ENCODE results near the gene SPPL3. TPM values are rescaled to one million over a fixed set of nuclear protein-coding genes. Genes with fewer than 3 reads are reported as not detected.

The SPPL3 gene
- total and polyA plus RNA-seq, 2 donors from 2014 or later, result 23.8 to 51.9 TPM

DNA sequence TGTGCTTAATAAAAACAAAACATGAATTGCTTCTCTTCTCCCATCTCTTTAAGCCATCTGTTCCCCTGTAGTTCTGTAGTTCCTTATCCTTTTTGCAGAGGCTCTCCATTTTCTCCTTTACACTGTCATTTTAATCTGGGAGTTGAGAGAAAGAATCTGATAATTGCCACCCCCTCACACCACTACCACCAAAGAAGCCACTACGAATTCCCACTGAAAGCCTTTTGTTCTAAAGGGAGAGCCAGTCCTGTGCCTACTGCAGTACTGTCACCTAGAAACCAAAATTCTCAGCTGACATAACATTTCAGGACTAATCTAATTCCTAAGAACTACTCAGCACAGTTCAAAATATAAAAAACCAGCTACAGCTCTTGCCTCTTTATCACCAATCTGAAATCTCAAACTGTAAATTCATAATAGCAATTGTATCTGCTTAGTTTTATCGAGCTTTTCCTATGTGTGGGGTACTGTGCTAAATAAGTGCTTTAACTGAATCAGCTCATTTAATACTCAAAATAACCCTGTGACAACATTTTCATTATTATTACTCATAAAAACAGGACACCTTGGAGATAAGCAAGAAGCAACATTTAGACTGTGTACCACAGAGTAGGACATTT is 72.4 kb downstream of the SPPL3 start:
- no peak overlapping the region for H3K27ac ChIP-seq (ENCODE audit: low read depth in 2 of 2, low read length in 2 of 2)
- no peak for FAIRE-seq
- intact Hi-C loops (cut with DNase I), result no loop called here

DNA sequence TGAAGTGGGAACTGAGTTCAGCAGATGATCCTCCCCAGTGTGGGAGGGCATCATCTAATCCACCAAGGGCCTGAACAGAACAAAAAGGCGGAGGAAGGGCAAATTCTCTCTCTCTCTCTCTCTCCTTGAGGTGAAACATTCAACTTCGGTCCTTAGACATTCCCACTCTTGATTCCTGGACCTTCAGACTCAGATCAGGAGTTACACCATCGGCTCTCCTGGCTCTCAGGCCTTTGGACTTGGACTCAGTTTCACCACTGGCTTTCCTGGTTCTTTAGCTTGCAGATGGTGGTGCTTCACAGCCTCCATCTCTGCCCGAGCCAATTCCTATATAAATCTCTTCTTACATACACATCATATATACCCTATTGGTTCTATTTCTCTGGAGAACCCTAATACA is 73.2 kb downstream of the SPPL3 start:
- peaks cover 0 to 13% (median 8%) of the 10 kb centered on the region in 3 donors for H3K4me1 ChIP-seq (ENCODE audit: control insufficient read depth in 2 of 3, insufficient read depth in 2 of 3, low read depth in 1 of 3, low read length in 3 of 3)
- intact Hi-C loops (cut with DNase I), result no loop called here

More for the DNA sequence above, 72.4 kb downstream of the SPPL3 start:
- Histone ChIP-seq H3K9ac (ENCODE audit: low read length in 3 of 3) (no peak overlapping the region), H3K9me3 (ENCODE audit: control insufficient read depth in 2 of 3, insufficient read depth in 1 of 3, low read length in 3 of 3) (no peaks in the 10 kb centered on the region), H3K27me3 (ENCODE audit: control insufficient read depth, insufficient read depth, low read length) (no peaks in the 10 kb centered on the region), H3K4me3 (ENCODE audit: low read length in 3 of 3) (no peak overlapping the region), H3K4me1 (ENCODE audit: control insufficient read depth in 2 of 3, insufficient read depth in 2 of 3, low read depth in 1 of 3, low read length in 3 of 3) (peaks cover 0 to 13% (median 11%) of the 10 kb centered on the region in 3 donors), H3K36me3 (ENCODE audit: control insufficient read depth in 2 of 3, insufficient read depth in 3 of 3, low read length in 3 of 3) (no peaks in the 10 kb centered on the region)
- no peak for DNase-seq
- TF ChIP-seq, protein P1, sequence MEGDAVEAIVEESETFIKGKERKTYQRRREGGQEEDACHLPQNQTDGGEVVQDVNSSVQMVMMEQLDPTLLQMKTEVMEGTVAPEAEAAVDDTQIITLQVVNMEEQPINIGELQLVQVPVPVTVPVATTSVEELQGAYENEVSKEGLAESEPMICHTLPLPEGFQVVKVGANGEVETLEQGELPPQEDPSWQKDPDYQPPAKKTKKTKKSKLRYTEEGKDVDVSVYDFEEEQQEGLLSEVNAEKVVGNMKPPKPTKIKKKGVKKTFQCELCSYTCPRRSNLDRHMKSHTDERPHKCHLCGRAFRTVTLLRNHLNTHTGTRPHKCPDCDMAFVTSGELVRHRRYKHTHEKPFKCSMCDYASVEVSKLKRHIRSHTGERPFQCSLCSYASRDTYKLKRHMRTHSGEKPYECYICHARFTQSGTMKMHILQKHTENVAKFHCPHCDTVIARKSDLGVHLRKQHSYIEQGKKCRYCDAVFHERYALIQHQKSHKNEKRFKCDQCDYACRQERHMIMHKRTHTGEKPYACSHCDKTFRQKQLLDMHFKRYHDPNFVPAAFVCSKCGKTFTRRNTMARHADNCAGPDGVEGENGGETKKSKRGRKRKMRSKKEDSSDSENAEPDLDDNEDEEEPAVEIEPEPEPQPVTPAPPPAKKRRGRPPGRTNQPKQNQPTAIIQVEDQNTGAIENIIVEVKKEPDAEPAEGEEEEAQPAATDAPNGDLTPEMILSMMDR (IDR thresholded peaks at IDR 0.05; ENCODE audit: borderline replicate concordance, extremely low read depth, insufficient read depth), result no peak

DNA sequence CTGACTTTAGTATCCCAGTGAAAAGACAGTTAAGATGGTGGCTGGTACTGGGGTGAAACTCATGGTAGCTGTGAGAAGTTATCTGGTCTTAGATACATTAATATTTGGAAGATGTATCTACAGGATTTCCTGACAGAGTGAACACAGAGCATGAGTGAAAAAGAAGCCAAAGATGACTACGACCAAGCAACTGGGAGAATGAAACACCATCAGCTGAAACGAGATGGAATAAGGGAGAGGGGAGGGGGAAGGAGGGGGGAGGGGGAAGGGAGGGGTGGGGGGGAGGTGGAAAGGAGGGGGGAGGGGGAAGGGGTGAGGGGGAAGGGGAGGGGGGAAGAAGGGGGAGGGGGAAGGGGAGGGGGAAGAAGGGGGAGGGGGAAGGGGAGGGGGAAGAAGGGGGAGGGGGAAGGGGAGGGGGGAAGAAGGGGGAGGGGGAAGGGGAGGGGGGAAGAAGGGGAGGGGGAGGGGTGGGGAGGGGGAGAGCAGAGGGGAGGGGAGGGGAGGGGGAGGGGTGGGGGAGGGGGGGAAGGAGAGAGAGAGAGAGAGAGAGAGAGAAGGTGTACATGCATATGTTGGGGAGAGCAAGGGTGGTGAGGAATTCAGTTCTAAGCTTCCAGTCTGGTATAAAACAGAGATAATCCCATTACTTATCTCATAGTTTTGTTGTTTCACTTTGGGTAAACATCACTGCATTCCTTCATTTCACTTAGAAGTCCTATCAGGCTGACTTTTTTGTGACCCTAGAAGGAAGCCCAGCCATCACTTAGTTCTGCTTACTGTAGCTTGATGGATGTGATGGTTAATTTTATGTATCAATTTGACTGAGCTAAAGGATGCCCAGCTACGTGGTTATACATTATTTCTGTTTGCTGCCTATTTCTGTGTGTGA is 73.9 kb downstream of the SPPL3 start:
- H3K36me3 ChIP-seq (ENCODE audit: control insufficient read depth in 2 of 3, insufficient read depth in 3 of 3, low read length in 3 of 3), result no peaks in the 10 kb centered on the region
- TF ChIP-seq, protein P1 (IDR thresholded peaks at IDR 0.05; ENCODE audit: borderline replicate concordance, extremely low read depth, insufficient read depth), result no peak
- no peaks in the 10 kb centered on the region for H3K27me3 ChIP-seq (ENCODE audit: control insufficient read depth, insufficient read depth, low read length)
- no peak for DNase-seq
- no peak for FAIRE-seq
- H3K9ac ChIP-seq (ENCODE audit: low read length in 3 of 3), result no peak overlapping the region
- no peak overlapping the region for H3K27ac ChIP-seq (ENCODE audit: low read depth in 2 of 2, low read length in 2 of 2)
- no peak overlapping the region for H3K4me3 ChIP-seq (ENCODE audit: low read length in 3 of 3)
- no peaks in the 10 kb centered on the region for H3K9me3 ChIP-seq (ENCODE audit: control insufficient read depth in 2 of 3, insufficient read depth in 1 of 3, low read length in 3 of 3)
- intact Hi-C loops (cut with DNase I), result no loop called here
- H3K4me1 ChIP-seq (ENCODE audit: control insufficient read depth in 2 of 3, insufficient read depth in 2 of 3, low read depth in 1 of 3, low read length in 3 of 3), result peaks cover 0 to 13% (median 8%) of the 10 kb centered on the region in 3 donors

More for the DNA sequence above, 73.2 kb downstream of the SPPL3 start:
- no peak overlapping the region for H3K9ac ChIP-seq (ENCODE audit: low read length in 3 of 3)
- no peak overlapping the region for H3K27ac ChIP-seq (ENCODE audit: low read depth in 2 of 2, low read length in 2 of 2)
- FAIRE-seq, result no peak
- no peaks in the 10 kb centered on the region for H3K27me3 ChIP-seq (ENCODE audit: control insufficient read depth, insufficient read depth, low read length)
- no peak overlapping the region for H3K4me3 ChIP-seq (ENCODE audit: low read length in 3 of 3)
- H3K36me3 ChIP-seq (ENCODE audit: control insufficient read depth in 2 of 3, insufficient read depth in 3 of 3, low read length in 3 of 3), result no peaks in the 10 kb centered on the region
- TF ChIP-seq, protein P1 (IDR thresholded peaks at IDR 0.05; ENCODE audit: borderline replicate concordance, extremely low read depth, insufficient read depth), result no peak
- H3K9me3 ChIP-seq (ENCODE audit: control insufficient read depth in 2 of 3, insufficient read depth in 1 of 3, low read length in 3 of 3), result no peaks in the 10 kb centered on the region
- no peak for DNase-seq

Measured in kidney (tissue), 14 donors.